Hepatocyte (in vitro differentiated cells): ENCODE data around the gene SEPTIN5.

Source experiments
- EZH2phosphoT487 ChIP-seq: fragments of 200-600 bp; sonication (generic); IDR thresholded peaks from one replicate; pipeline ENCODE4 v1.6.1; 2018; ENCODE audit warnings: antibody characterized with exemption, mild to moderate bottlenecking, low read depth, moderate library complexity; ENCODE audit not compliant: unreplicated experiment, severe bottlenecking
- TF ChIP-seq, protein P1 (sequence below): fragments of 200-600 bp; sonication (generic); IDR thresholded peaks from 2 replicates; pipeline ENCODE4 v1.5.1; 2016; ENCODE audit warnings: antibody characterized with exemption, mild to moderate bottlenecking; ENCODE audit not compliant: poor library complexity

DNA sequence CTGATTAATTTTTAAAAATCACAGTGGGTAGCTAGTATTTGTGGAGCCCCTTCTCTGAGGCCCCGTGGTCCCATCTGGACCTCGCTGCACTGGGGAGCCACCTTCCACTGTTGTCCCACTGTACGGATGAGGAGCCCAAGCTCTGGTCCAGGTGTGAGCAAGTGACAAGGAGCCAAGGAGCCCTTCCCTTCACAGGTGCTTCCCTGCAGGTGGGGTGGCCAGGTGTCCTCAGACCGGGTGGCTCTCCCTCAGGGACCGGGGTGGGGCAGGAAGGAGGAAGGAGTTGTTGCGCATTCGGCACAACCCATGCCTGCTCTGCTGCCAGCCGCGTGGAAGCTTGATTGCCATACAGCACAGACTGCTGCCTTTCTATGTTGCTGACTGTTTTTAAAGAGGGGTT lies 10.4 kb upstream of the SEPTIN5 start:
- TF ChIP-seq, protein P1, sequence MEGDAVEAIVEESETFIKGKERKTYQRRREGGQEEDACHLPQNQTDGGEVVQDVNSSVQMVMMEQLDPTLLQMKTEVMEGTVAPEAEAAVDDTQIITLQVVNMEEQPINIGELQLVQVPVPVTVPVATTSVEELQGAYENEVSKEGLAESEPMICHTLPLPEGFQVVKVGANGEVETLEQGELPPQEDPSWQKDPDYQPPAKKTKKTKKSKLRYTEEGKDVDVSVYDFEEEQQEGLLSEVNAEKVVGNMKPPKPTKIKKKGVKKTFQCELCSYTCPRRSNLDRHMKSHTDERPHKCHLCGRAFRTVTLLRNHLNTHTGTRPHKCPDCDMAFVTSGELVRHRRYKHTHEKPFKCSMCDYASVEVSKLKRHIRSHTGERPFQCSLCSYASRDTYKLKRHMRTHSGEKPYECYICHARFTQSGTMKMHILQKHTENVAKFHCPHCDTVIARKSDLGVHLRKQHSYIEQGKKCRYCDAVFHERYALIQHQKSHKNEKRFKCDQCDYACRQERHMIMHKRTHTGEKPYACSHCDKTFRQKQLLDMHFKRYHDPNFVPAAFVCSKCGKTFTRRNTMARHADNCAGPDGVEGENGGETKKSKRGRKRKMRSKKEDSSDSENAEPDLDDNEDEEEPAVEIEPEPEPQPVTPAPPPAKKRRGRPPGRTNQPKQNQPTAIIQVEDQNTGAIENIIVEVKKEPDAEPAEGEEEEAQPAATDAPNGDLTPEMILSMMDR = no peak
- TF ChIP-seq EZH2phosphoT487 = no peak
